Natural killer cell (primary cell): Measurements from ENCODE around the gene LINS1. TPM values are rescaled to one million over a fixed set of nuclear protein-coding genes. Genes with fewer than 3 reads are reported as not detected.
A peak's percentile ranks its signal among the peaks of the same experiment; 100 is the strongest.

Experiments used
- ATAC-seq, 3 donors: fragments of 150-1000 bp in 2 of 3; fragments of 200-7000 bp in 1 of 3; cut with Tn5 transposase; 1 replicate in 1 of 3; 2 replicates in 2 of 3; pipeline ENCODE4 v1.10.0; 2021; ENCODE audit warnings: mild to moderate bottlenecking in 2 of 3, moderate library complexity in 2 of 3
- DNase-seq, 2 donors: peaks; one replicate each; pipeline versions ENCODE4 v3.0.0 to v3.0.0-alpha.2; 2013 to 2021; ENCODE audit warnings: mixed read lengths in 1 of 2
- H3K27ac ChIP-seq: one replicate; pipeline ENCODE4 v1.5.1; 2013; ENCODE audit warnings: mild to moderate bottlenecking, low read length
- H3K27me3 ChIP-seq: one replicate; pipeline ENCODE4 v1.6.1; 2013; ENCODE audit warnings: low read length; ENCODE audit not compliant: control insufficient read depth, insufficient read depth
- H3K36me3 ChIP-seq: one replicate; pipeline ENCODE4 v1.6.1; 2013; ENCODE audit warnings: low read length; ENCODE audit not compliant: control insufficient read depth, insufficient read depth
- H3K4me1 ChIP-seq: one replicate; pipeline ENCODE4 v1.6.1; 2013; ENCODE audit warnings: low read length; ENCODE audit not compliant: control insufficient read depth, insufficient read depth
- H3K4me3 ChIP-seq: one replicate; pipeline ENCODE4 v1.5.1; 2013; ENCODE audit warnings: low read length
- H3K9me3 ChIP-seq: one replicate; pipeline ENCODE4 v1.6.1; 2013; ENCODE audit warnings: low read length; ENCODE audit not compliant: control insufficient read depth, insufficient read depth
- H3K27ac Mint-ChIP-seq, 2 donors: one replicate each; pipeline ENCODE4 v1.8.0; 2022; ENCODE audit warnings: mild to moderate bottlenecking in 2 of 2, mixed read lengths in 2 of 2, moderate library complexity in 1 of 2
- H3K27me3 Mint-ChIP-seq, 2 donors: one replicate each; pipeline ENCODE4 v1.8.0; 2022; ENCODE audit warnings: low read depth in 2 of 2, mixed read lengths in 2 of 2
- H3K36me3 Mint-ChIP-seq: one replicate; pipeline ENCODE4 v1.8.0; 2022; ENCODE audit warnings: mixed read lengths
- H3K4me1 Mint-ChIP-seq, 2 donors: one replicate each; pipeline ENCODE4 v1.8.0; 2022; ENCODE audit warnings: mixed read lengths in 2 of 2
- H3K4me3 Mint-ChIP-seq: one replicate; pipeline ENCODE4 v1.8.0; 2022; ENCODE audit warnings: mild to moderate bottlenecking, moderate library complexity, mixed read lengths
- H3K9me3 Mint-ChIP-seq, 2 donors: one replicate each; pipeline ENCODE4 v1.8.0; 2022; ENCODE audit warnings: mixed read lengths in 2 of 2
- CTCF ChIP-seq: fragments of 200-600 bp; IDR thresholded peaks from one replicate; pipeline ENCODE4 v1.8.0; 2022; ENCODE audit warnings: antibody characterized with exemption
- WGBS: methylation state at CpG from one replicate; pipeline ENCODE4 v1.1.7; 2013; ENCODE audit warnings: missing lambda C conversion rate; ENCODE audit not compliant: insufficient coverage; 5-methylcytosine and 5-hydroxymethylcytosine counted together
- intact Hi-C: fragments of 100-400 bp; cut with micrococcal nuclease; formaldehyde crosslinking; loops from one replicate; pipeline ENCODE4 v1.14.2; 2022
- total RNA-seq, 4 donors: library from RNA; stranded (reverse); fragments of 120-200 nt in 1 of 4; gene quantifications; one replicate each; pipeline versions ENCODE4 v1.2.3 to v1.2.4, GENCODE V29; 2013 to 2022

LINS1 gene
- total RNA-seq, 3 donors from 2014 or later (not counting 1 experiment from before 2014, with no cell fraction given): 26.1 to 28.2 (median 26.7) TPM

GRCh38 chr15:100547961-100548360 is 54.0 kb downstream of the LINS1 start:
- 86% methylated on average over 5 of the region's 5 CpGs for WGBS
- no peaks in the 10 kb centered on the region for H3K9me3 ChIP-seq
- DNase-seq (no peak), ATAC-seq (no peak)
- Mint-ChIP-seq H3K4me1 (no peaks in the 10 kb centered on the region), H3K27me3 (peaks cover 0 to 4% of the 10 kb centered on the region in 2 donors), H3K27ac (no peak overlapping the region), H3K36me3 (no peaks in the 10 kb centered on the region), H3K9me3 (peaks cover 0 to 3% of the 10 kb centered on the region in 2 donors), H3K4me3 (no peak overlapping the region)
- H3K27me3 ChIP-seq: no peaks in the 10 kb centered on the region
- H3K27ac ChIP-seq: no peak overlapping the region
- H3K4me1 ChIP-seq: no peaks in the 10 kb centered on the region
- no peak for TF ChIP-seq CTCF
- H3K4me3 ChIP-seq: no peak overlapping the region
- H3K36me3 ChIP-seq: no peaks in the 10 kb centered on the region
- intact Hi-C loops: no loop called here

- H3K9me3 Mint-ChIP-seq: peaks cover 0 to 2% of the 10 kb centered on the region in 2 donors
- 81% methylated on average over 6 of the region's 6 CpGs for WGBS
- H3K4me1 Mint-ChIP-seq: no peaks in the 10 kb centered on the region
- Histone ChIP-seq H3K9me3 (no peaks in the 10 kb centered on the region), H3K36me3 (no peaks in the 10 kb centered on the region), H3K4me3 (no peak overlapping the region), H3K27me3 (no peaks in the 10 kb centered on the region), H3K27ac (no peak overlapping the region), H3K4me1 (no peaks in the 10 kb centered on the region)
- TF ChIP-seq CTCF: no peak
- DNase-seq (no peak), ATAC-seq (no peak)
- H3K36me3 Mint-ChIP-seq: no peaks in the 10 kb centered on the region
- H3K4me3 Mint-ChIP-seq: no peak overlapping the region
- intact Hi-C loops: no loop called here
- H3K27me3 Mint-ChIP-seq: peaks cover 4 to 12% of the 10 kb centered on the region in 2 donors
- no peak overlapping the region for H3K27ac Mint-ChIP-seq
Measured at GRCh38 chr15:100544946-100545345, 57.0 kb downstream of the LINS1 start.

GRCh38 chr15:100544338-100544841 is 57.6 kb downstream of the LINS1 start:
- no peak overlapping the region for H3K4me3 Mint-ChIP-seq
- H3K27ac Mint-ChIP-seq: no peak overlapping the region
- Histone ChIP-seq H3K4me3 (no peak overlapping the region), H3K27me3 (no peaks in the 10 kb centered on the region), H3K4me1 (no peaks in the 10 kb centered on the region), H3K36me3 (no peaks in the 10 kb centered on the region), H3K9me3 (no peaks in the 10 kb centered on the region), H3K27ac (no peak overlapping the region)
- peaks cover 4 to 18% of the 10 kb centered on the region in 2 donors for H3K27me3 Mint-ChIP-seq
- peaks cover under 1% of the 10 kb centered on the region for H3K36me3 Mint-ChIP-seq
- no peak for TF ChIP-seq CTCF
- DNase-seq (no peak), ATAC-seq (peak in 1 of 3 donors; percentile 48)
- intact Hi-C loops: no loop called here
- no peaks in the 10 kb centered on the region for H3K4me1 Mint-ChIP-seq
- WGBS: 52% methylated on average over 57 of the region's 57 CpGs
- H3K9me3 Mint-ChIP-seq: peaks cover 0 to 2% of the 10 kb centered on the region in 2 donors

GRCh38 chr15:100542290-100542689 is 59.7 kb downstream of the LINS1 start:
- DNase-seq: no peak
- ATAC-seq: no peak
- no peak for TF ChIP-seq CTCF
- Mint-ChIP-seq H3K4me3 (no peak overlapping the region), H3K36me3 (peaks cover 9% of the 10 kb centered on the region), H3K27ac (no peak overlapping the region), H3K27me3 (peaks cover 4 to 26% of the 10 kb centered on the region in 2 donors), H3K4me1 (no peaks in the 10 kb centered on the region), H3K9me3 (peaks cover 5% of the 10 kb centered on the region in 2 donors)
- H3K27ac ChIP-seq: no peak overlapping the region
- H3K4me1 ChIP-seq: no peaks in the 10 kb centered on the region
- no peaks in the 10 kb centered on the region for H3K36me3 ChIP-seq
- 96% methylated on average over 5 of the region's 6 CpGs for WGBS
- no peaks in the 10 kb centered on the region for H3K27me3 ChIP-seq
- peaks cover 5% of the 10 kb centered on the region for H3K9me3 ChIP-seq
- H3K4me3 ChIP-seq: no peak overlapping the region
- intact Hi-C loops: no loop called here
